ENCODE data around the gene PPARG. TPM values are rescaled to one million over a fixed set of nuclear protein-coding genes. Genes with fewer than 3 reads are reported as not detected.
"Not testable (repeated sequence)": the region's sequence is repeated elsewhere in the genome, so short reads cannot be mapped to it uniquely, and the experiment has no call there.

Gene PPARG
- total and polyA plus RNA-seq, 12 donors = 3.1 to 21.9 (median 6.8) TPM

GRCh38 chr3:12279591-12280326, 9.1 kb upstream of the PPARG start:
- no peaks in the 10 kb centered on the region for H3K36me3 ChIP-seq (replicated peaks in 1 of 2)
- H3K4me3 ChIP-seq = no peak overlapping the region
- no peaks in the 10 kb centered on the region for H3K27me3 ChIP-seq
- no peaks in the 10 kb centered on the region for H3K9me3 ChIP-seq (replicated peaks in 1 of 3)
- intact Hi-C loops (cut with DNase I) = no loop called here
- WGBS, 4 donors = 80 to 88% (median 86%) methylated on average over 10 of the region's 10 CpGs
- no peaks in the 10 kb centered on the region for H3K4me1 ChIP-seq (replicated peaks in 1 of 2)
- TF ChIP-seq POLR2A (IDR thresholded peaks at IDR 0.05) = no peak
- TF ChIP-seq CTCF (IDR thresholded peaks at IDR 0.05) = no peak
- H3K27ac ChIP-seq = no peak overlapping the region
- DNase-seq = no peak

DNA sequence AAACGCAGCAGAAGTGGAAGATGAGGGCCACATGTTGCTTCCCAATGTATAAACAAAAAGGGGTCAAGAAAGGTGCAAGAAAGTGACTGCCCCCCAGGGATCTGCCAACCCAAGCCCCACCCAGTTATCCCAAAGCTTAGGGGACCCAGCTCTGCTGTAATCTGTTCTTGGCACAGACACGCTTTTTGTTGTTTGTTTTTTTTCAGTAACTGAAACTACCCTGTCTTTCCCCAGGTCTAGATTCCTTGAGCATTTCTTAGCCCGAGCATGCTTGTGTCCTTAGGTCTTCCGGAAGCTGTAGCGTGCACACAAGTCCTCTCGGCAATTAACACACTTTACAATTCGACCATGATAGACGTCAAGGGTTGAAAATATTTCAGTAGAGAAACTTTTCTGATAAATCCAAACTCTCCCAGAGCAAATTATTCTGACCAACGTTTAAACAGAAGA, 8.5 kb upstream of the PPARG start:
- intact Hi-C loops (cut with DNase I) = no loop called here
- no peaks in the 10 kb centered on the region for H3K36me3 ChIP-seq (replicated peaks in 1 of 2)
- DNase-seq = no peak
- no peaks in the 10 kb centered on the region for H3K4me1 ChIP-seq (replicated peaks in 1 of 2)
- H3K4me3 ChIP-seq = no peak overlapping the region
- no peak overlapping the region for H3K27ac ChIP-seq
- no peaks in the 10 kb centered on the region for H3K9me3 ChIP-seq (replicated peaks in 1 of 3)
- no peaks in the 10 kb centered on the region for H3K27me3 ChIP-seq
- TF ChIP-seq POLR2A (IDR thresholded peaks at IDR 0.05) (no peak), CTCF (IDR thresholded peaks at IDR 0.05) (no peak)
- 41 to 52% (median 45%) methylated on average over 9 of the region's 9 CpGs for WGBS, 4 donors

GRCh38 chr3:12284591-12284990, 4.3 kb upstream of the PPARG start:
- Histone ChIP-seq H3K9me3 (replicated peaks in 1 of 3) (no peaks in the 10 kb centered on the region), H3K27me3 (no peaks in the 10 kb centered on the region), H3K4me1 (replicated peaks in 1 of 2) (no peaks in the 10 kb centered on the region), H3K4me3 (no peak overlapping the region), H3K36me3 (replicated peaks in 1 of 2) (no peaks in the 10 kb centered on the region), H3K27ac (no peak overlapping the region)
- WGBS, 4 donors = 84 to 92% (median 87%) methylated on average over 2 of the region's 2 CpGs
- TF ChIP-seq POLR2A (IDR thresholded peaks at IDR 0.05) (no peak), CTCF (IDR thresholded peaks at IDR 0.05) (no peak)
- DNase-seq = no peak
- intact Hi-C loops (cut with DNase I) = no loop called here

- Histone ChIP-seq H3K4me3 (no peak overlapping the region), H3K4me1 (replicated peaks in 1 of 2) (no peaks in the 10 kb centered on the region), H3K27me3 (no peaks in the 10 kb centered on the region), H3K27ac (no peak overlapping the region), H3K9me3 (replicated peaks in 1 of 3) (no peaks in the 10 kb centered on the region), H3K36me3 (replicated peaks in 1 of 2) (no peaks in the 10 kb centered on the region)
- TF ChIP-seq POLR2A (IDR thresholded peaks at IDR 0.05) (no peak), CTCF (IDR thresholded peaks at IDR 0.05) (no peak)
- no peak for DNase-seq
- WGBS, 4 donors = 88 to 91% (median 90%) methylated on average over 5 of the region's 5 CpGs
- intact Hi-C loops (cut with DNase I) = no loop called here
Measured at GRCh38 chr3:12285003-12285555, 3.8 kb upstream of the PPARG start.

DNA sequence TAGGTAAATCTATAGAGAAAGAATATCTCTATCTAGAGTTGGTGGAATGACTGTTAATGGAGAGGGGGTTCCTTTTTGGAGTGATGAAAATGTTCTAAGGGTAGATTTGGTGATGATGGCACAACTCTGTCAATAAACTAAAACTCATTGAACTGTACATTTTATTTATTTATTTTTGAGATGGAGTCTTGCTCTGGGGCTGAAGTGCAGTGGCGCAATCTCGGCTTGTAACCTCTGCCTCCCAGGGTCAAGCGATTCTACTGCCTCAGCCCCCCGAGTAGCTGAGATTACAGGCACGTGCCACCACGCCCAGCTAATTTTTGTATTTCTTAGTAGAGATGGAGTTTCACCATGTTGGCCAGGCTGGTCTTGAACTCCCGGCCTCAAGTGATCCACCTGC, 3.1 kb upstream of the PPARG start:
- H3K4me1 ChIP-seq (replicated peaks in 1 of 2); DNase-seq; H3K9me3 ChIP-seq (replicated peaks in 1 of 3); H3K27me3 ChIP-seq; H3K4me3 ChIP-seq; intact Hi-C loops (cut with DNase I); H3K27ac ChIP-seq; H3K36me3 ChIP-seq (replicated peaks in 1 of 2): not testable (repeated sequence)
- 86 to 92% (median 89%) methylated on average over 7 of the region's 7 CpGs for WGBS, 4 donors
